Peyer's patch (tissue), 4 donors: ENCODE measurements around the gene LRIG2. TPM values are rescaled to one million over a fixed set of nuclear protein-coding genes. Genes with fewer than 3 reads are reported as not detected.

Experiments
- DNase-seq, 3 donors: peaks; one replicate each; pipeline ENCODE4 v3.0.0-alpha.2; 2017 to 2019
- H3K27ac ChIP-seq, 4 donors: fragments of 200-600 bp; sonication (generic); one replicate each; pipeline ENCODE4 v1.5.1; 2016 to 2019
- H3K27me3 ChIP-seq, 2 donors: fragments of 200-600 bp; sonication (generic); one replicate each; pipeline ENCODE4 v1.5.1; 2019
- H3K36me3 ChIP-seq, 3 donors: fragments of 200-600 bp; sonication (generic); one replicate each; pipeline ENCODE4 v1.5.1; 2016 to 2019
- H3K4me1 ChIP-seq, 4 donors: fragments of 200-600 bp; sonication (generic); one replicate each; pipeline ENCODE4 v1.5.1; 2016 to 2019
- H3K4me3 ChIP-seq, 4 donors: fragments of 200-600 bp; sonication (generic); 1 replicate in 3 of 4; 2 replicates in 1 of 4; pipeline ENCODE4 v1.5.1; 2016 to 2019; ENCODE audit warnings: mild to moderate bottlenecking in 1 of 4
- H3K9me3 ChIP-seq, 4 donors: fragments of 200-600 bp; sonication (generic); one replicate each; pipeline ENCODE4 v1.5.1; 2016 to 2019; ENCODE audit warnings: mild to moderate bottlenecking in 1 of 4
- CTCF ChIP-seq, 6 experiments: fragments of 450-650 bp in 4 of 6; fragments of 200-600 bp in 2 of 6; sonication (generic) in 1 of 6; IDR thresholded peaks; one replicate each; pipeline ENCODE4 v1.5.1; 2017 to 2019; ENCODE audit warnings: antibody characterized with exemption in 6 of 6, mild to moderate bottlenecking in 3 of 6, moderate library complexity in 1 of 6
- POLR2A ChIP-seq, 2 donors: fragments of 450-650 bp; IDR thresholded peaks; one replicate each; pipeline ENCODE4 v1.5.1; 2017; ENCODE audit warnings: antibody characterized with exemption in 2 of 2, mild to moderate bottlenecking in 2 of 2, moderate library complexity in 2 of 2
- total RNA-seq, 4 donors: library from RNA; depleted of rRNA; stranded (reverse); fragments of >200 nt; gene quantifications; one replicate each; pipeline ENCODE4 v1.1.0, GENCODE V29; 2016

Gene LRIG2
- total RNA-seq, 4 donors from 2014 or later = 9.5 to 38.7 (median 24.0) TPM

GRCh38 chr1:113118266-113118665 lies 45.3 kb downstream of the LRIG2 start:
- no peak for TF ChIP-seq CTCF (IDR thresholded peaks at IDR 0.05)
- no peak for TF ChIP-seq POLR2A (IDR thresholded peaks at IDR 0.05)
- peaks cover 0 to 97% (median 2%) of the 10 kb centered on the region in 3 donors for H3K36me3 ChIP-seq
- DNase-seq = no peak

GRCh38 chr1:113123737-113124136 lies 50.7 kb downstream of the LRIG2 start:
- H3K36me3 ChIP-seq = peaks cover 0 to 76% (median 2%) of the 10 kb centered on the region in 3 donors
- H3K9me3 ChIP-seq = no peaks in the 10 kb centered on the region
- no peak overlapping the region for H3K27ac ChIP-seq

More at GRCh38 chr1:113118266-113118665, 45.3 kb downstream of the LRIG2 start:
- Histone ChIP-seq H3K4me1 (no peaks in the 10 kb centered on the region), H3K27ac (no peak overlapping the region), H3K9me3 (no peaks in the 10 kb centered on the region), H3K4me3 (no peak overlapping the region), H3K27me3 (no peaks in the 10 kb centered on the region)

GRCh38 chr1:113124366-113124765 lies 51.4 kb downstream of the LRIG2 start:
- H3K4me3 ChIP-seq = no peak overlapping the region
- H3K36me3 ChIP-seq = peaks cover 0 to 70% (median 2%) of the 10 kb centered on the region in 3 donors
- DNase-seq = no peak
- no peaks in the 10 kb centered on the region for H3K4me1 ChIP-seq
- TF ChIP-seq CTCF (IDR thresholded peaks at IDR 0.05) = no peak
- no peak for TF ChIP-seq POLR2A (IDR thresholded peaks at IDR 0.05)
- no peaks in the 10 kb centered on the region for H3K9me3 ChIP-seq
- H3K27me3 ChIP-seq = no peaks in the 10 kb centered on the region
- H3K27ac ChIP-seq = no peak overlapping the region

More at GRCh38 chr1:113123737-113124136, 50.7 kb downstream of the LRIG2 start:
- Histone ChIP-seq H3K4me1 (no peaks in the 10 kb centered on the region), H3K4me3 (no peak overlapping the region), H3K27me3 (no peaks in the 10 kb centered on the region)
- TF ChIP-seq CTCF (IDR thresholded peaks at IDR 0.05) (no peak), POLR2A (IDR thresholded peaks at IDR 0.05) (no peak)
- DNase-seq = no peak

- H3K27me3 ChIP-seq = no peaks in the 10 kb centered on the region
- no peak overlapping the region for H3K4me3 ChIP-seq
- TF ChIP-seq POLR2A (IDR thresholded peaks at IDR 0.05) (no peak), CTCF (IDR thresholded peaks at IDR 0.05) (no peak)
- H3K36me3 ChIP-seq = peaks cover 0 to 63% (median 2%) of the 10 kb centered on the region in 3 donors
- H3K27ac ChIP-seq = no peak overlapping the region
- no peaks in the 10 kb centered on the region for H3K9me3 ChIP-seq
- no peaks in the 10 kb centered on the region for H3K4me1 ChIP-seq
- no peak for DNase-seq
Measured at GRCh38 chr1:113125517-113125916, 52.5 kb downstream of the LRIG2 start.

GRCh38 chr1:113126207-113126606 lies 53.2 kb downstream of the LRIG2 start:
- Histone ChIP-seq H3K4me3 (no peak overlapping the region), H3K27ac (no peak overlapping the region), H3K36me3 (peaks cover 0 to 56% (median 0%) of the 10 kb centered on the region in 3 donors), H3K27me3 (no peaks in the 10 kb centered on the region), H3K9me3 (no peaks in the 10 kb centered on the region), H3K4me1 (no peaks in the 10 kb centered on the region)
- DNase-seq = no peak
- TF ChIP-seq CTCF (IDR thresholded peaks at IDR 0.05) (no peak), POLR2A (IDR thresholded peaks at IDR 0.05) (no peak)

GRCh38 chr1:113128116-113128515 lies 55.1 kb downstream of the LRIG2 start:
- H3K27ac ChIP-seq = peak overlapping the region in 1 of 4 donors; percentile 1
- peaks cover 0 to 39% (median 0%) of the 10 kb centered on the region in 3 donors for H3K36me3 ChIP-seq
- H3K4me1 ChIP-seq = no peaks in the 10 kb centered on the region
- no peaks in the 10 kb centered on the region for H3K9me3 ChIP-seq
- no peak for TF ChIP-seq POLR2A (IDR thresholded peaks at IDR 0.05)
- TF ChIP-seq CTCF (IDR thresholded peaks at IDR 0.05) = no peak
- no peaks in the 10 kb centered on the region for H3K27me3 ChIP-seq
- no peak overlapping the region for H3K4me3 ChIP-seq
- no peak for DNase-seq
